MCF 10A (cell line): ENCODE measurements around the gene TIFAB. TPM values are rescaled to one million over a fixed set of nuclear protein-coding genes. Genes with fewer than 3 reads are reported as not detected.

Experiments
- BruUV-seq: library from RNA; stranded (reverse); fragments of 400-500 nt; replicated peaks from 2 replicates; lab custom pipeline; 2021; lab: Mats Ljungman, UMichigan
- CTCF ChIA-PET: fragments of 300-600 bp; sonication (Branson Sonifier 250); formaldehyde crosslinking; extraction: SDS; loops from one replicate; lab custom pipeline; 2021; ENCODE audit warnings: antibody characterized with exemption, inconsistent platforms; lab: Yijun Ruan, JAX
- POLR2A ChIA-PET: fragments of 300-600, 350-650 bp; sonication (Branson Sonifier 250); formaldehyde crosslinking; extraction: SDS; loops from one replicate; lab custom pipeline; 2020; ENCODE audit warnings: antibody characterized with exemption, inconsistent platforms; lab: Yijun Ruan, JAX
- DNase-seq: peaks from one replicate; pipeline ENCODE4 v3.0.0-alpha.2; 2018; ENCODE audit not compliant: unreplicated experiment
- H3K27ac Mint-ChIP-seq: one replicate; pipeline ENCODE4 v1.8.0; 2022; ENCODE audit warnings: mild to moderate bottlenecking, low read depth, mixed read lengths; ENCODE audit not compliant: unreplicated experiment
- H3K27me3 Mint-ChIP-seq: one replicate; pipeline ENCODE4 v1.8.0; 2022; ENCODE audit warnings: mixed read lengths; ENCODE audit not compliant: insufficient read depth, unreplicated experiment
- H3K36me3 Mint-ChIP-seq: one replicate; pipeline ENCODE4 v1.8.0; 2022; ENCODE audit warnings: mild to moderate bottlenecking, moderate library complexity, mixed read lengths; ENCODE audit not compliant: insufficient read depth, unreplicated experiment
- H3K4me1 Mint-ChIP-seq: one replicate; pipeline ENCODE4 v1.8.0; 2022; ENCODE audit warnings: mixed read lengths; ENCODE audit not compliant: insufficient read depth, unreplicated experiment
- H3K4me3 Mint-ChIP-seq: one replicate; pipeline ENCODE4 v1.8.0; 2022; ENCODE audit warnings: mild to moderate bottlenecking, moderate library complexity, mixed read lengths; ENCODE audit not compliant: unreplicated experiment
- H3K9me3 Mint-ChIP-seq: one replicate; pipeline ENCODE4 v1.8.0; 2022; ENCODE audit warnings: mixed read lengths; ENCODE audit not compliant: unreplicated experiment
- intact Hi-C: fragments of 100-400 bp; cut with micrococcal nuclease; formaldehyde crosslinking; loops from 2 replicates; pipeline ENCODE4 v1.14.1; 2022
- total RNA-seq: library from RNA; stranded (reverse); gene quantifications from 2 replicates; pipeline ENCODE4 v1.2.3, GENCODE V29; 2022
- TF ChIP-seq, protein P1 (sequence below): fragments of 200-600 bp; IDR thresholded peaks from one replicate; pipeline ENCODE4 v1.8.0; 2022; ENCODE audit warnings: antibody characterized with exemption, mild to moderate bottlenecking; ENCODE audit not compliant: unreplicated experiment

Gene TIFAB
- total RNA-seq, 1 experiment from 2014 or later, result not detected

DNA sequence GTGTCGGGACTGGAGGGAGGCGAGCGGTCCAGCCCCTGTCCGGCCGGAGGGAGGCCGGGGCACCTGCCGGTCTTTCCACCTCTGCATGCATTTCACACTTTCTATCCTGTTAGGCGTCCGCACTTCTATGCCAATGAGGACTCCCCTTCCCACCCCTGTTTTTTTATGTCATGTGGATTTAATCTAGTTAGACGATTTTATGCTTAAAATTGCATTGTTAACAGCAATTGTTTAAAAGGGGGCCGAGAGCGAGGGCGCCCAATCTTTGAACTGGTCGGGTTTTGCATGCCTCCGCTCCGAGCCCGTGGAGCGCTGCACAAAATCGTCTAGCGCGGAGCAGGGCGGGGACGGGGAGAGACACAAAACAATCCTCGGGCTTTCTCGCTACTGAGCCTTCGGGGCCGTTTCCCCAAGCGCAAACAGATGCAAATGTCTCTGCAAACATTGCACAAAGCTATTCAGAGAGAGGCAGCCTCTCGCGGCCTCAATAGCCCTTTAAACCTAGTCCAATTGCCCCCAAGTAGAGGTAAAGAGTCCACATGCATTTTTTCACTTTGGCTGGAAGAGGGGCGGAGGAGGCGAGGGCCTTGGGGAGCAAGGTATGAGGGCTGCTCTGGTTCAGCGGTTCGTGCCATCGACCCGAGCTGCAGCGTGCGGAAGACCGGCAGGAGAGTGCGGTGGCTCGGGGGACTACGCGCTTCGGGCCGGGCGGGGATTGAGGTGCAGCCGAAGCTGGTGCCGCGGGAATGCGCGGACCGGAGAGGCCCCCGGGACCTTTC lies 37.5 kb upstream of the TIFAB start:
- intact Hi-C loops, result no loop called here
- BruUV-seq, result no TSS peak
- H3K27me3 Mint-ChIP-seq, result no peaks in the 10 kb centered on the region
- no peaks in the 10 kb centered on the region for H3K9me3 Mint-ChIP-seq
- TF ChIP-seq, protein P1, sequence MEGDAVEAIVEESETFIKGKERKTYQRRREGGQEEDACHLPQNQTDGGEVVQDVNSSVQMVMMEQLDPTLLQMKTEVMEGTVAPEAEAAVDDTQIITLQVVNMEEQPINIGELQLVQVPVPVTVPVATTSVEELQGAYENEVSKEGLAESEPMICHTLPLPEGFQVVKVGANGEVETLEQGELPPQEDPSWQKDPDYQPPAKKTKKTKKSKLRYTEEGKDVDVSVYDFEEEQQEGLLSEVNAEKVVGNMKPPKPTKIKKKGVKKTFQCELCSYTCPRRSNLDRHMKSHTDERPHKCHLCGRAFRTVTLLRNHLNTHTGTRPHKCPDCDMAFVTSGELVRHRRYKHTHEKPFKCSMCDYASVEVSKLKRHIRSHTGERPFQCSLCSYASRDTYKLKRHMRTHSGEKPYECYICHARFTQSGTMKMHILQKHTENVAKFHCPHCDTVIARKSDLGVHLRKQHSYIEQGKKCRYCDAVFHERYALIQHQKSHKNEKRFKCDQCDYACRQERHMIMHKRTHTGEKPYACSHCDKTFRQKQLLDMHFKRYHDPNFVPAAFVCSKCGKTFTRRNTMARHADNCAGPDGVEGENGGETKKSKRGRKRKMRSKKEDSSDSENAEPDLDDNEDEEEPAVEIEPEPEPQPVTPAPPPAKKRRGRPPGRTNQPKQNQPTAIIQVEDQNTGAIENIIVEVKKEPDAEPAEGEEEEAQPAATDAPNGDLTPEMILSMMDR, result no peak
- no peak overlapping the region for H3K27ac Mint-ChIP-seq
- H3K4me3 Mint-ChIP-seq, result no peak overlapping the region
- ChIA-PET CTCF (interaction anchor here (0.5 to 11.2 kb wide), 5 partner anchors 25 to 340 kb away, joined by 3 to 96 read pairs (median 3); no protein-coding TSS in a partner anchor), POLR2A (no interaction called here)
- DNase-seq, result no peak
- peaks cover 42% of the 10 kb centered on the region for H3K4me1 Mint-ChIP-seq
- H3K36me3 Mint-ChIP-seq, result peaks cover 6% of the 10 kb centered on the region

DNA sequence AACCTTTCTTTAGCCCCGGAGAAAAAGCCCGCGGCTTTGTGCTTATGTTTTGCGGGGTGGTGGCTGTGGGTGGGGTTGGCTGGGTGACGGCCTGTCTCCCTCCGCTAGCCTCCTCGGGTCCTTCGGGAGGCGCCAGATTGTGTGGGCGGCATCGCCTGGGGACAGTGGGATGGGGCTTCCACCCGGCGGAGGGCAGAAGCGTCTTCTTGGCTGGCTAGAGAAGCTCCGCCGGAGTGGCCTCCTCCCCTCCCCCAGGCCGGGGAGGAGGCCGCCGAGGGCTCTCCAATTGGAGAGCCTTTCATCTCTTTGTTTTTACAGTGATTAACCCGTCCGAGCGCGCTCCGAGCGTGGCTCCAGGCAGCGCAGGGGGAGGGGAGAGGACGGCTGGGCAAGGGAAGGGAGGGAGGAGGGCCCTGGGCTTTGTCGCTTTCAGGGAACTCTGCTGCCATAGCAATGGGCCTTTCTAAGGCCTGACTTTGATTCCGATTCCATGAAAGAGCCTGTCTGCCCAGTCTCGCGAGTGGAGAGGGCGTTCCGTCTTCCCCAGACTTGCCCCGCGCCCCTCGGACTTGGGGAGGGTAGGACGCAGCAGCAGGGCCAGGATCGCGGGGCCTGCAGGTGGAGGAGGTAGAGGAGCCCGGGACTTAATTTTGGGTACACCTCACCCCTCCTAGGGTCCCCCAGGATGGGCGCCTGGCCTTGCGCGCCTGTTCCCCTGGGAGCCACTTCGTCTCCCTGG lies 36.7 kb upstream of the TIFAB start:
- H3K4me3 Mint-ChIP-seq, result peak overlapping the region; percentile 62
- POLR2A ChIA-PET, result interaction anchor here (0.9 to 2.0 kb wide), 6 partner anchors 10 to 44 kb away, joined by 3 to 9 read pairs (median 4); no protein-coding TSS in a partner anchor
- H3K27ac Mint-ChIP-seq, result peak overlapping the region; percentile 52
- TF ChIP-seq, protein P1, result no peak
- no peaks in the 10 kb centered on the region for H3K9me3 Mint-ChIP-seq
- H3K4me1 Mint-ChIP-seq, result peaks cover 34% of the 10 kb centered on the region
- no peaks in the 10 kb centered on the region for H3K27me3 Mint-ChIP-seq
- H3K36me3 Mint-ChIP-seq, result peaks cover 6% of the 10 kb centered on the region
- intact Hi-C loops, result no loop called here
- no TSS peak for BruUV-seq
- peak; percentile 89 for DNase-seq
- CTCF ChIA-PET, result interaction anchor here (0.6 to 11.2 kb wide), 6 partner anchors 14 to 338 kb away, joined by 3 to 96 read pairs (median 8); no protein-coding TSS in a partner anchor

DNA sequence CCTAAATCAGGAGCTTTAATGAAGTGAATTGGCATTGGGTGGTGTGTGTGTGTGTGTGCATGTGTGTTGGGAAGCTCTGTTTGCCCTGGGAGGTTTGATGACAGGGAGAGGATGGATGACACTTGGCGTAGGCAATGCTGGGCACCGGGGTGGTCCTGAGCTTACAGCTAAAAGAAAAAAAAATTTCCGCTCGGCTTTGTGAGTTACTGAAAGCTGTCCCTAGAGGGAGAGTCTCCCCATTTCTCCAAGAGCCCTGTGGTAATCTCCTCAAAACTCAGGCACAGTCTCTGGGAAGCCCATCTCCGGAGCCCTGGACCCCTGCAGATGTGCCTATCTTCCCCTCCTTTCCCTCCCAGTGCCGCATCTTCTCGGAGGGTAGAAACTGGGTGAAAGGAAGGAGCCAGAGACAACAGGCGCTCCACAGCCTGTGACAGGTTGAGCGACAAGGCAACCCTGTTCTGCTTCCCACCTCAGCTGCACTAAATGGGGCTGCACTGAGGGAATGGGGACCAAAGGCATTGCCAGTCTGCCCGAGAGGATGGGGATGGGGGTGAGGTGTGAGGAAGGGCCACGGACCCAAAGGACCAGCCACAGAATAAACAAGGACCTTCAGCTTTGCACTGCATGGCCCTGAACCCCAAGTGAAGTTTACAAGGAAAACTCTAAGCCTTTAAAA lies 35.8 kb upstream of the TIFAB start:
- DNase-seq, result no peak
- Mint-ChIP-seq H3K36me3 (peaks cover 10% of the 10 kb centered on the region), H3K9me3 (no peaks in the 10 kb centered on the region), H3K4me3 (peak overlapping the region; percentile 62), H3K4me1 (peaks cover 25% of the 10 kb centered on the region), H3K27me3 (no peaks in the 10 kb centered on the region), H3K27ac (peak overlapping the region; percentile 52)
- TF ChIP-seq, protein P1, result no peak
- POLR2A ChIA-PET, result interaction anchor here (0.6 to 2.0 kb wide), 8 partner anchors 9 to 179 kb away, joined by 3 to 9 read pairs (median 4); no protein-coding TSS in a partner anchor
- no TSS peak for BruUV-seq
- intact Hi-C loops, result no loop called here
- CTCF ChIA-PET, result interaction anchor here (0.6 to 11.2 kb wide), 13 partner anchors 12 to 442 kb away, joined by 3 to 96 read pairs (median 5); no protein-coding TSS in a partner anchor
